DMS79 (cell line): ENCODE data around the gene CTXN1.
"Not testable (repeated sequence)": the region's sequence is repeated elsewhere in the genome, so short reads cannot be mapped to it uniquely, and the experiment has no call there.

Source experiments
- DNase-seq: peaks from one replicate; lab custom pipeline; 2025; lab: John Stamatoyannopoulos, UW

Gene CTXN1

GRCh38 chr19:7925171-7925851 lies 624 bp downstream of the CTXN1 start:
- DNase-seq = no peak

DNA sequence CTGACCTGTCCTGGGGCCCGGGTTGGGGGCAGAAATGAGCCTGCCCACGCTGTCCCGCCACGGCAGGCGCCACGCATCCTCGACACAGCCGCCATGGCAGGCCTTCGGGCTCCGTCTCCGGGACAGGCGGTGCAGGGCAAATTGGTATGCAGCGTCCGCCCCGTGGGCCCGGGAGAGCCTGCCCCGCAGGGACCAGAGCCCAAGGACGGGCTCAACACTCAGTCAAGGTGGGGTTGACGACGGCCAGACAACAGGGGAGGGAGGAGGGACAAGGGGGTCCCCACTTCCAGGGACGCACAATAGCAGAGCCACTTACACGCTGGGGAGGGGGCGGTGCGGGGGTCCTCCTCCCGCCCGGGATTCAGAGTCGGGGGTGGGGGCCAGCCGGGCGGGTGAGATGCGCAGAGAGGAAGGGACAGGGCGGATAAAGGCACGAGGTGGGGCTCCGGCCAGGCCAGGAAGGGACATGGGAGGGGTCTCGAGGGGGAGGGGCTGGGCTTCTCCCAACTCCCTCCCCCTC lies 1.2 kb downstream of the CTXN1 start:
- DNase-seq = no peak

- no peak for DNase-seq
Measured at GRCh38 chr19:7924241-7924640, 1.7 kb downstream of the CTXN1 start.

- no peak for DNase-seq
Measured at GRCh38 chr19:7923295-7924191, 2.4 kb downstream of the CTXN1 start.

- DNase-seq = no peak
Measured at GRCh38 chr19:7922836-7923195, 3.1 kb downstream of the CTXN1 start.

DNA sequence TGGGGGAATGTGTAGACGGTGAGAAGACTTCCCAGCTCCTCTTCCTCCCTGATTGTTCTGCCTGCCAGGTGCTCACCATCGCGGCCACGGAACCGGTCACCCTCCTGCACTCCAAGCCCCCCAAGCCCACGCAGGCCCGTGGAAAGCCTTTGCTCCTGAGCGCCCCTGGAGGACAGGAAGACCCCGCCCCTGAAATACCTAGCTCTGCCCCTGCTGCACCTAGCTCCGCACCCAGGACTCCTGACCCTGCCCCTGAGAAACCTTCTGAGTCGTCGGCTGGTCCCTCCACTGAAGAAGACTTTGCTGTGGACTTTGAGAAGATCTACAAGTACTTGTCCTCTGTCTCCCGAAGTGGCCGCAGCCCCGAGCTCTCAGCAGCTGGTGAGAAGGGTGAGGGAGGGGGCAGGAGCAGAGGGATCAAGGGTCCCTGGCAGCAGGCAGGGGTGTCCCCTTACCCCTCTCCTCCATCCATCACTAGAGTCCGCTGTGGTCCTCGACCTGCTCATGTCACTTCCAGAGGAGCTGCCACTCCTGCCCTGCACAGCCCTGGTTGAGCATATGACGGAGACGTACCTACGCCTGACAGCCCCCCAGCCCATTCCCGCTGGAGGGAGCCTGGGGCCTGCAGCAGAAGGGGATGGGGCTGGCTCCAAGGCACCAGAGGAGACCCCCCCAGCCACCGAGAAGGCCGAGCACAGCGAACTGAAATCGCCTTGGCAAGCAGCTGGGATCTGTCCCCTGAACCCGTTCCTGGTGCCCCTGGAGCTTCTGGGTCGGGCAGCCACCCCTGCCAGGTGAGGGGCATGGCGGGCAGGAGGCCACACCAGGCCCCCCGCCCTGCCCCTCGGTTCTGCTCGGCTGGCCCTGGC lies 3.7 kb downstream of the CTXN1 start:
- no peak for DNase-seq

DNA sequence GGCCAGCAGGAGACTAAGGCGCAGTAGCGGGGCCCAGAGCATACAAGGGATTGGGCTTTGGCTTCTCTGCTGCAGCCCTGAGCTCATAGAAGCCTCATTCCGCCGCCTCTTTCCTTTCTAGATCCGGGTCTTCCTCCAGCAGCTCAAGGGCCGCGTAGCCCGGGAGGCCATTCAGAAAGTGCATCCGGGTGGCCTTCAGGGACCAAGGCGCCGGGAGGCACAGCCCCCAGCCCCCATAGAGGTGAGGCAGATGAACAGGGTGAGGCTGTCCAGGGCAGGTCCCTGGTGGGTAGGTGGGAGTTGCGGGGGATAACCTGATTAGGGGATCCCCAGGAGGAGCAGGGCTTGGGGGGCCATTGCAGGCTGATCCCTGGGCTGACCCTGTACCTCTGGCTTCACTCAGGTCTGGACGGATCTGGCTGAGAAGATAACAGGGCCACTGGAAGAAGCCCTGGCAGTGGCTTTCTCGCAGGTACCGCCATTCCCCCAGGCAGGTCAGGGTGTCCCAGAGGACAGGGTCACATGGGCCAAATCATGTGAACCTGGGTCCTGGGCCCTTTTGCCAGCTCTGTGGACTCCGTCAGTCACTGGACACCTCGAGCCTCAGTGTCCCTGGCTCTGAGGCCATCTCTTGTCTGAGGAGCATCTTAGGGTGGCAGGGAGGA lies 4.5 kb downstream of the CTXN1 start:
- DNase-seq = no peak

DNA sequence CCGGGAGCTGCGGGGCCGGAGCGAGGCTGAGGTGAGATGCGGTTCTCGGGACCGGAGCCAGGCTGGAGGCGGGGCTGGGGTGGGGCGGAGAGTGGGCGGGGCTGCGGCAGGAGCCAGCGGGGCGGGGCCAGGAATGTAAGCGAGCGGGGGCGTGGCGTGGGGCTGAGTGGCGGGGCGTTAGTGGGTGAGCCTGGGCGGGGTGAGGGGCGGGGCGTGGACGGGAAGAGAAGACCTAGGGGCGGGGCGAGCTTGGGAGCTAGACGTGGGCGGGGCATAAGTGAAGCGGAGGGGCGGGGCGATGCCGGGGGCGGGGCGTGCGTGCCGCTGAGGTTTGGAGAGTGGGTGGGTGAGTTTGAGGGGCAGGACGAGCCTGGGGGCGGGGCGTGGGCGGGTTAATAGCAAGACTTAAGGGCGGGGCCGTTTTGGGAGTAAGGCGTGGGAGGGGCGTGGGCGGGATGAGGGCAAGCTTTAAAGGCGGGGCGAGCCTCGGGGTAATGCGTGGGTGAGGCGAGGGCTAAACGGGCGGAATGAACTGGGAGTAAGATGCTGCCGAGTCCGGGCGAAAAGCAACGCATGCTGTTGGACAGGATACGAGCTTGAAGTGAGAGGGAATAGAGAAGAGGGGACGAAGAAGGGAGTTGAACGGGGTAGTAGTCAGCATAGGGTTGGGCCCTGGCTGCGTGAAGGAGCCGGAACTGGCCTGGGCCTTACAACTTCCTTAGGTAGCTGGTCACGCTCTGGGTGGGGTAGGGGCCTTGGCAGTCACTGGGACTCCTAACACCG lies 5.2 kb downstream of the CTXN1 start:
- peak; percentile 87 for DNase-seq

DNA sequence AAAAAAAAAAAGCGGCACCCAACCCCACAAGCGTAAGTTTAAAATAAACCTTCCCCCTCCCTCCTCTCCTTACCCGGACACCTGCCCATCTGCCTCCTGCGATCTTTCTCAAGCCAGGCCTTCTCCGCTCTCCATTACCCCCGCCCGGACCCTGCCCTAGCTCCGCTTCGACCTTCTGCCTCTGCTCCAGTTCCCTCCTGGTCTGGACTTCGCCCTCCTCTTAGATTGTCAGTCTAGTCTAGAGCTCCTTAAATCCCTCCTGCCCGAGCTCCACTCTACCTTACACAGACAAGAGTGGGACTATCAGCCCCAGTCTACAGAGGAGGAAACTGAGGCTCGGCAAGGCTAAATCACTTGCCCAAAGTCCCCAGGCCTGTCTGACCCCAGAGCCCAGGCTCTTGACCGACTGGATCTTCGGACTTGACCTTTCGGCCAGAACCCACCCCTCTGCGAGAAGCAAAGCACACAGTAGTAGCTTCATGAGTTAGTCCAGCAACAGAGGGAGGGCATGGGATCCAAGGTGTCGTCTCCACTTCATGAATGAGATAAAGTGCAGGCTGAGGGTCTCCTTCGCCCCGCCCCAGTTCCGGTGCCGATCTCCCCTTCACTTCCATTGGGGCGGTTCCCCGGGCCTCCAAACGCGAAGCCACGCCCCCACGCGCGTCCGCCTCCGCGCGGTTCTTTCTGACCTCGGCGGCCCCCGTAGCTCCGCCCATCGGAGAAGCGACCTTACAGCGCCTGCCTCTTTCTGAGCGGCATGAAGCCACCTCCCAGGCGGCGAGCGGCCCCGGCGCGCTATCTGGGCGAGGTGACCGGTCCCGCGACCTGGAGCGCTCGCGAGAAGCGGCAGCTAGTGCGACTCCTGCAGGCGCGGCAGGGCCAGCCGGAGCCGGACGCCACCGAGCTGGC lies 6.1 kb downstream of the CTXN1 start, which contains the start of gene SNAPC2:
SNAPC2 (plus strand) TSS at position 729 of the 909 bp plus-strand sequence; CDS start at position 758, 29 bp downstream.
- DNase-seq = peak; percentile 91

DNA sequence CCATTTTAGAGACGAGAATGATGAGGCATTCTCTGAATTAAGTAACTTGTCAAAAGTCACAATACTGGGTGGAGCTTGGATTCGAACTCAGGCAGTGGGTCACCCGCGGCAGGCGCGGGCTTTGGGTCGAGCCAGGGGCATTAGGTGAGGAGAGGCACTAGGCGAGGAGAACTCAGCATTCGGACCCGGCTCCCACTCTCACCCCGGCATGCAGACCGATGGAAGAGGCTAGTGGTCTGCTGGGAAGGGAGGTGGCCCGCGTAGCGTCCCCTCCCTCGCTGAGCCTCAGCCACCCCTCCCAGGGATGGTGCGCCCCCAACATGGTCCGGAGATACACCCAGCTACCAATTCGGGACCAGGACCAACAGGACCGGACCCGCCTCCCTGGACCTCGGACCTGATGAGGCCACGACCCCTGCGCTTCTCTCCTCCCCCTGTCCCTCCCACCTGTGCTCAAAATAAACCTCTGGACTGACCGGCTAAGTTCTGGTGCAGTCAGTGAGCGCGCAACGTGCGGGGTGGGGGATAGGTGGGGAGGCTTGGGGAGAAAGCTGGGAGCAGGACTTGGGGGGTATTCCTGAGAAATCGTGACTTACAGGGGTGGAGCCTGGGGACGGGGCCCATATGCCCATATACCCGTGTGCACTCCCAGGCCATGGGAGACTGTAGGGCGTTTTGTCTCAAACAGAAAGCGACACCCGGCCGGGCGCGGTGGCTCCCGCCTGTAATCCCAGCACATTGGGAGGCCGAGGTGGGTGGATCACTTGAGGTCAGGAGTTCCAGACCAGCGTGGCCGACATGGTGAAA lies 7.1 kb downstream of the CTXN1 start:
- no peak for DNase-seq

DNA sequence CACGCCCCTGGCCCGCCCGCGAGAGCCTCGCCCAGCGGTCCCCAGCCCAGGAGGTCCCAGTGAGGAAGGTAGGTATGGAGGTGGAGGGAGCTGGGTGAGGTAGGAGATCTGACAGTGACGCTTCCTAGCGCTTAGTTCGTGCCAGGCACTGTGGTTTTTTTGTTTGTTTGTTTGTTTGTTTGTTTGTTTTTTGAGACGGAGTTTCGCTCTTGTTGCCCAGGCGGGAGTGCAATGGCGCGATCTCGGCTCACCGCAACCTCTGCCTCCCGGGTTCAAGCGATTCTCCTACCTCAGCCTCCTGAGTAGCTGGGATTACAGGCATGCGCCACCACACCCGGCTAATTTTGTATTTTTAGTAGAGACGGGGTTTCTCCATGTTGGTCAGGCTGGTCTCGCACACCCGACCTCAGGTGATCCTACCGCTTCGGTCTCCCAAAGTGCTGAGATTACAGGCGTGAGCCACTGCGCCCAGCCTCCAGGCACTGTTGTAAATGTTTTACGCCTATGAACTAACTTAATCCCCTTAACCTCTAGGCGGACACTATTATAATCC lies 7.8 kb downstream of the CTXN1 start:
- DNase-seq = not testable (repeated sequence)

- DNase-seq = peak; percentile 16
Measured at GRCh38 chr19:7917267-7918061, 8.5 kb downstream of the CTXN1 start.

DNA sequence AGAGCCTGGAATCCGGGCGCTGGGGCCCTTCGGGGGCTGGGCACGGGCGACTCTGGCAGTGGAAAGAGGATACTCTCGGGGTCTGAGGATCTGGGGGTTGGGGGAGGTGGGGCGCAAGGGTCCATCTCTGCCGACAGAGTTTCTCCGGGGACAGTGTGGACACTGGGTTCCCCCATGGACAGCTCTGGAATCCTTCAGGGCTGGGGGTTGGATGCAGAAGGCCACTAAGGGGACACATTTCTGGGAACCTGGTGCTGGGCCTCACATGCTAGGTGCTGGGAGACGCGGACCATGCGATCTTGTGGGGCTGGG lies 9.0 kb downstream of the CTXN1 start:
- no peak for DNase-seq

DNA sequence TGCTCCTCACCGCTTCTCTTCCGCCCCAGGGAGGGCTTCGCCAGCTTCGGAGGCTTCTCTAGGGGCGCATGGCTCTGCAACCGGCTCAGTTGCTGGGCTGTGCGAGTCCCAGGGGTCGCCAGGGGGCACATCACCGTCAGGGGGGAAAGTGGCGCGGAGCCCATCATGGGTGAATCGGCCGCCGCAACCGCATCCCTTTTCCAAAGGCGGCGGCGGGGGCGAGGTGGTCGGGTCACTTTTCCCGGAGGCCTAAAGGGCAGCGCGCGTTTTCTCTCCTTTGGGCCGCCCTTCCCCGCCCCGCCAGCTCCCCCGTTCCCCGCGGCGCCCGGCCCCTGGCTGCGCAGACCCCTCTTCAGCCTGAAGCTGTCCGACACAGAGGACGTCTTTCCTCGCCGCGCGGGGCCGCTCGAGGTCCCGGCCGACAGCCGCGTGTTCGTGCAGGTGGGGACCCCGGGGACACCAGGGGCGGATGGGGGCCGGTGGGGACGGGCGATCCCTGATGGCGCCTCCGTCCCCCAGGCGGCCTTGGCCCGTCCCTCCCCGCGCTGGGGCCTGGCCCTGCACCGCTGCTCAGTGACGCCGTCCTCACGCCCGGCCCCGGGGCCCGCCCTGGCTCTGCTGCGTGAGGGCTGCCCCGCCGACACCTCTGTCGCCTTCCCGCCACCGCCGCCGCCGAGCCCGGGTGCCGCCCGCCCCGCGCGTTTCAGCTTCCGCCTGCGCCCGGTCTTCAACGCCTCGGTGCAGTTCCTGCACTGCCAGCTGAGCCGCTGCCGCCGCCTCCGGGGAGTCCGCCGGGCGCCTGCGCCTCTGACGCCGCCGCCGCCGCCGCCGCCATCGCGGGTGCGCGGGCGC lies 9.6 kb downstream of the CTXN1 start:
- no peak for DNase-seq

- DNase-seq = no peak
Measured at GRCh38 chr19:7915250-7916102, 10.5 kb downstream of the CTXN1 start.

DNA sequence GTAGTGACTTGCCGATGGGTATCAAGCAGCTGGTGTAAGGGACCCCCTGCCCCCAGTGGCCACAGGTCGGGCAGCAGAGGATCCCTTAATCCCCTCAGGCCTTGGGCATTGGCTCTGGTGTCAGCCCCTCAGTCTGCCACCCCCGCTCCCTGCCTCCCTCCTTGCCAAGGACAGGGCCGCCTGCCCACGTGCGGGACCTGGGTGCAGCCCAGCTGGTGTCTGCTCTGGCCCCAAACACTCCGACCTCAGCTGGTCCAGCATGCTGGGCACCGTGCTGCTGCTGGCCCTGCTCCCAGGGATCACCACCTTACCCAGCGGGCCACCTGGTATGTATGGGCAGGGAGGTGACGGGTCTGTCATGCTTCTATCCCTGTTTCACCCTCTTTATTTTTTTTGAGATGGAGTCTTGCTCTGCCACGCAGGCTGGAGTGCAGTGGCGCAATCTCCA lies 11.3 kb downstream of the CTXN1 start, which contains the start of gene TGFBR3L:
TGFBR3L (plus strand) TSS at position 233 of the 448 bp plus-strand sequence.
- no peak for DNase-seq
